Measurements from ENCODE around the gene TMEM187. TPM values are rescaled to one million over a fixed set of nuclear protein-coding genes. Genes with fewer than 3 reads are reported as not detected.

Gene TMEM187
- polyA plus RNA-seq, 2 of the 4 experiments (the other 2 are of a cell fraction), result 7.8 to 10.6 TPM

- TF ChIP-seq BCL3 (IDR thresholded peaks at IDR 0.05) (no peak), ATOH8 (CRISPR knock-in tag; IDR thresholded peaks at IDR 0.05; ENCODE audit: low read depth) (no peak), ELK1 (IDR thresholded peaks at IDR 0.05; ENCODE audit: low read depth, low read length) (no peak), RCOR1 (IDR thresholded peaks at IDR 0.05; ENCODE audit: low read depth, low read length) (no peak), PHF8 (IDR thresholded peaks at IDR 0.05; ENCODE audit: borderline replicate concordance, low read depth) (no peak), GATA3 (IDR thresholded peaks at IDR 0.05; ENCODE audit: borderline replicate concordance) (no peak)
- Histone ChIP-seq H3K4me3 (no peak overlapping the region), H3K27ac (no peak overlapping the region), H3K9me3 (no peaks in the 10 kb centered on the region), H3K4me1 (peaks cover 3% of the 10 kb centered on the region; the same call in 1 of the 3 replicates), H3K4me2 (no peak overlapping the region)
- DNase-seq (ENCODE audit: low read depth in 1 of 2, low spot score in 1 of 2) (no peak), FAIRE-seq (no peak), ATAC-seq (no peak)
- ChIA-PET POLR2A (interaction anchor here (0.6 to 0.8 kb wide), 2 partner anchors 10 to 22 kb away, joined by 3 read pairs; partner anchors contain the start of gene NAA10), CTCF (interaction anchor here (0.6 to 17.9 kb wide), 8 partner anchors 8 to 1003 kb away, joined by 3 to 363 read pairs (median 10); partner anchors contain the start of genes ARHGAP4, NAA10 and PLXNB3)
- 94% methylated on average over 1 of the region's 6 CpGs for WGBS (ENCODE audit: missing lambda C conversion rate)
These were observed 27.8 kb upstream of the TMEM187 start for GRCh38 chrX:153944800-153945150.

- POLR2A ChIA-PET, result no interaction called here
- H3K4me3 ChIP-seq, result no peak overlapping the region
- TF ChIP-seq NFE2L2 (conservative IDR thresholded peaks at IDR 0.05; ENCODE audit: low read length) (no peak), REST (IDR thresholded peaks at IDR 0.05) (no peak), NR3C1 (IDR thresholded peaks at IDR 0.05) (no peak), BHLHE40 (IDR thresholded peaks at IDR 0.05; ENCODE audit: low read depth, low read length) (no peak)
- peaks cover 3% of the 10 kb centered on the region; the same call in 1 of the 3 replicates for H3K4me1 ChIP-seq
- H3K9me3 ChIP-seq, result no peaks in the 10 kb centered on the region
- WGBS (ENCODE audit: missing lambda C conversion rate), result 92% methylated on average over 18 of the region's 24 CpGs
- no peak overlapping the region for H3K4me2 ChIP-seq
- ATAC-seq, result no peak
- H3K27ac ChIP-seq, result no peak overlapping the region; a peak in 1 of 6 replicates
- DNase-seq (ENCODE audit: low read depth in 1 of 2, low spot score in 1 of 2), result no peak
- CTCF ChIA-PET, result interaction anchor here (0.6 to 17.9 kb wide), 30 partner anchors 12 to 1005 kb away, joined by 3 to 363 read pairs (median 4); partner anchors contain the start of genes ARHGAP4, HCFC1, NAA10 and PLXNB3
- FAIRE-seq, result no peak
These were observed 26.3 kb upstream of the TMEM187 start for GRCh38 chrX:153945956-153946943.

All from A549 (cell line).